ENCODE results near the gene KIF1A. TPM values are rescaled to one million over a fixed set of nuclear protein-coding genes. Genes with fewer than 3 reads are reported as not detected.

Gene KIF1A
- total RNA-seq, 1 donor from 2014 or later, result 146 TPM

GRCh38 chr2:240722796-240723735 lies 97.0 kb downstream of the KIF1A start:
- FAIRE-seq, result no peak
- DNase-seq (ENCODE audit: low spot score in 2 of 2), result no peak

GRCh38 chr2:240722376-240722775 lies 97.6 kb downstream of the KIF1A start:
- no peak for FAIRE-seq
- no peak for DNase-seq (ENCODE audit: low spot score in 2 of 2)

- DNase-seq (ENCODE audit: low spot score in 2 of 2), result no peak
- no peak for FAIRE-seq
Measured at GRCh38 chr2:240721596-240722180, 98.3 kb downstream of the KIF1A start.

GRCh38 chr2:240720686-240721595 lies 99.1 kb downstream of the KIF1A start:
- DNase-seq (ENCODE audit: low spot score in 2 of 2) (no peak), FAIRE-seq (no peak)

GRCh38 chr2:240719676-240720545 lies 100.1 kb downstream of the KIF1A start:
- DNase-seq (ENCODE audit: low spot score in 2 of 2) (no peak), FAIRE-seq (no peak)

- DNase-seq (ENCODE audit: low spot score in 2 of 2), result no peak
- no peak for FAIRE-seq
Measured at GRCh38 chr2:240718896-240719490, 101.0 kb downstream of the KIF1A start.

GRCh38 chr2:240717681-240718581 lies 102.1 kb downstream of the KIF1A start:
- FAIRE-seq, result no peak
- no peak for DNase-seq (ENCODE audit: low spot score in 2 of 2)

- no peak for DNase-seq (ENCODE audit: low spot score in 2 of 2)
- FAIRE-seq, result no peak
Measured at GRCh38 chr2:240717181-240717641, 102.8 kb downstream of the KIF1A start.

GRCh38 chr2:240716130-240716798 lies 103.8 kb downstream of the KIF1A start:
- FAIRE-seq (no peak), DNase-seq (ENCODE audit: low spot score in 2 of 2) (no peak)

- no peak for DNase-seq (ENCODE audit: low spot score in 2 of 2)
- no peak for FAIRE-seq
Measured at GRCh38 chr2:240714747-240715725, 105.0 kb downstream of the KIF1A start.

- FAIRE-seq (no peak), DNase-seq (ENCODE audit: low spot score in 2 of 2) (no peak)
Measured at GRCh38 chr2:240713928-240714746, 105.9 kb downstream of the KIF1A start.

- no peak for FAIRE-seq
- no peak for DNase-seq (ENCODE audit: low spot score in 2 of 2)
Measured at GRCh38 chr2:240713071-240713927, 106.7 kb downstream of the KIF1A start.

- no peak for FAIRE-seq
- DNase-seq (ENCODE audit: low spot score in 2 of 2), result no peak
Measured at GRCh38 chr2:240712121-240712520, 107.9 kb downstream of the KIF1A start.

GRCh38 chr2:240711701-240712100 lies 108.3 kb downstream of the KIF1A start:
- FAIRE-seq (no peak), DNase-seq (ENCODE audit: low spot score in 2 of 2) (no peak)

GRCh38 chr2:240711296-240711695 lies 108.7 kb downstream of the KIF1A start:
- FAIRE-seq, result no peak
- DNase-seq (ENCODE audit: low spot score in 2 of 2), result no peak

All from frontal cortex (tissue), 4 donors.